Stimulated activated CD4-positive, alpha-beta T cell treated with anti-CD3 and anti-CD28 coated beads, Interleukin-15, amount 100 ng/mL, for 24 hours (primary cell): Measurements from ENCODE around the gene HTR6.
"Not testable (repeated sequence)": the region's sequence is repeated elsewhere in the genome, so short reads cannot be mapped to it uniquely, and the experiment has no call there.

ENCODE experiments used
- DNase-seq: peaks from one replicate; pipeline ENCODE4 v3.0.0-alpha.2; 2020

The HTR6 gene

GRCh38 chr1:19664453-19665185 is at the start of gene HTR6:
HTR6 (plus strand) TSS chr1:19664875; CDS start chr1:19665754, 879 bp downstream.
- peak; percentile 62 for DNase-seq

- no peak for DNase-seq
Measured at GRCh38 chr1:19615438-19615837, 49.2 kb upstream of the HTR6 start.

GRCh38 chr1:19616489-19616888 is 48.2 kb upstream of the HTR6 start:
- no peak for DNase-seq

- DNase-seq: no peak
Measured at GRCh38 chr1:19617376-19617775, 47.3 kb upstream of the HTR6 start.

- DNase-seq: no peak
Measured at GRCh38 chr1:19618428-19618827, 46.2 kb upstream of the HTR6 start.

- DNase-seq: no peak
Measured at GRCh38 chr1:19619697-19620384, 44.8 kb upstream of the HTR6 start.

GRCh38 chr1:19620786-19621185 is 43.9 kb upstream of the HTR6 start:
- no peak for DNase-seq

GRCh38 chr1:19621274-19621950 is 43.3 kb upstream of the HTR6 start:
- no peak for DNase-seq

GRCh38 chr1:19622204-19622603 is 42.5 kb upstream of the HTR6 start:
- no peak for DNase-seq

- DNase-seq: no peak
Measured at GRCh38 chr1:19623523-19623922, 41.2 kb upstream of the HTR6 start.

GRCh38 chr1:19625291-19625937 is 39.3 kb upstream of the HTR6 start:
- no peak for DNase-seq

GRCh38 chr1:19628879-19629278 is 35.8 kb upstream of the HTR6 start:
- no peak for DNase-seq

- DNase-seq: no peak
Measured at GRCh38 chr1:19629357-19629756, 35.3 kb upstream of the HTR6 start.

GRCh38 chr1:19630192-19630591 is 34.5 kb upstream of the HTR6 start:
- DNase-seq: not testable (repeated sequence)

- no peak for DNase-seq
Measured at GRCh38 chr1:19630720-19631395, 33.8 kb upstream of the HTR6 start.

GRCh38 chr1:19632211-19632610 is 32.5 kb upstream of the HTR6 start:
- DNase-seq: no peak

- DNase-seq: no peak
Measured at GRCh38 chr1:19633106-19633505, 31.6 kb upstream of the HTR6 start.

GRCh38 chr1:19635064-19635463 is 29.6 kb upstream of the HTR6 start:
- DNase-seq: not testable (repeated sequence)

- no peak for DNase-seq
Measured at GRCh38 chr1:19635646-19636045, 29.0 kb upstream of the HTR6 start.

GRCh38 chr1:19636065-19636464 is 28.6 kb upstream of the HTR6 start:
- no peak for DNase-seq

GRCh38 chr1:19636749-19637148 is 27.9 kb upstream of the HTR6 start:
- not testable (repeated sequence) for DNase-seq

GRCh38 chr1:19637606-19638005 is 27.1 kb upstream of the HTR6 start:
- no peak for DNase-seq

GRCh38 chr1:19639228-19639627 is 25.4 kb upstream of the HTR6 start:
- DNase-seq: not testable (repeated sequence)
